GM10266 (cell line): ENCODE measurements around the gene FITM1.
"Not testable (repeated sequence)": the region's sequence is repeated elsewhere in the genome, so short reads cannot be mapped to it uniquely, and the experiment has no call there.

ENCODE experiments used
- DNase-seq: peaks from one replicate; pipeline ENCODE4 v3.0.0; 2012; ENCODE audit errors: extremely low spot score
- TF ChIP-seq, protein P1 (sequence below): IDR thresholded peaks from 2 replicates; pipeline ENCODE4 v1.5.1; 2012; ENCODE audit warnings: mild to moderate bottlenecking, low read depth; ENCODE audit not compliant: control insufficient read depth, insufficient read depth; ENCODE audit errors: missing control alignments

Gene FITM1

DNA sequence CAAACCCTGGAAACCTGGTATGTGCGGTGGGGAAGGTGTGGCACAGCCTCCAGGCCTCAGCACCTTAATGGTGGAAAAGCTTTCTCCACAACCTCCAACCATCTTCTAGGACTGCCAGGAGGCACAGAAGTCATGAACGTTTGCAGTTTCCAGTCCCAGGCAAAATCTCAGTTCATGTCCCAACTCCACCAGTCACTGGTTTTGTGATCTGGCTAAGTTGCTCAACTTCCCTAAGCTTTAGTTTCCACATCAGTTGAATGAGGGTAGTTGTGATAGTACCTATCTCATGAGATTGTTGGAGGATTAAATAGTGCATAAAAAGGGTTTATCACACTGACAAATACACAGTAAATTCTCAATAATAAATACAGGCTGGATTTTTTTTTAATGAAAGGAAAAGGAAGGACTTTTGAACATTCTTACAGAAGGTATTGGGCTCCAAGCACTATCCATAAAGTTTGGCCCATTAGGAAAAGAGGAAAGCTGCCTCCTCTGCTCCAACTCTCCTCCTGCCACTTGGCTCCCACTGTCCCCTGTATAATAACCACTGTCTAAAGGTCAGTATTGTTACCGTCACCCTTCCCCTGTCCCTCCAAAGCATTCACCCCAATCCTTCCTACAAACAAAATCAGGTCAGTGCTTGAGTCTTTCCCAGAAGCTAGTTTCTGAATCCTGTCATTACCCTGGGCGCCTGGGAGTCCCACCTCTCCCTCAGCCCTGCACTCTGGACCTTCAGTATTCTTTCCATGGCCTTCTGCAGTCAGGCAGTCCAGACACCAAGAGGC lies 30.1 kb upstream of the FITM1 start:
- TF ChIP-seq, protein P1, sequence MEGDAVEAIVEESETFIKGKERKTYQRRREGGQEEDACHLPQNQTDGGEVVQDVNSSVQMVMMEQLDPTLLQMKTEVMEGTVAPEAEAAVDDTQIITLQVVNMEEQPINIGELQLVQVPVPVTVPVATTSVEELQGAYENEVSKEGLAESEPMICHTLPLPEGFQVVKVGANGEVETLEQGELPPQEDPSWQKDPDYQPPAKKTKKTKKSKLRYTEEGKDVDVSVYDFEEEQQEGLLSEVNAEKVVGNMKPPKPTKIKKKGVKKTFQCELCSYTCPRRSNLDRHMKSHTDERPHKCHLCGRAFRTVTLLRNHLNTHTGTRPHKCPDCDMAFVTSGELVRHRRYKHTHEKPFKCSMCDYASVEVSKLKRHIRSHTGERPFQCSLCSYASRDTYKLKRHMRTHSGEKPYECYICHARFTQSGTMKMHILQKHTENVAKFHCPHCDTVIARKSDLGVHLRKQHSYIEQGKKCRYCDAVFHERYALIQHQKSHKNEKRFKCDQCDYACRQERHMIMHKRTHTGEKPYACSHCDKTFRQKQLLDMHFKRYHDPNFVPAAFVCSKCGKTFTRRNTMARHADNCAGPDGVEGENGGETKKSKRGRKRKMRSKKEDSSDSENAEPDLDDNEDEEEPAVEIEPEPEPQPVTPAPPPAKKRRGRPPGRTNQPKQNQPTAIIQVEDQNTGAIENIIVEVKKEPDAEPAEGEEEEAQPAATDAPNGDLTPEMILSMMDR, result no peak
- no peak for DNase-seq

DNA sequence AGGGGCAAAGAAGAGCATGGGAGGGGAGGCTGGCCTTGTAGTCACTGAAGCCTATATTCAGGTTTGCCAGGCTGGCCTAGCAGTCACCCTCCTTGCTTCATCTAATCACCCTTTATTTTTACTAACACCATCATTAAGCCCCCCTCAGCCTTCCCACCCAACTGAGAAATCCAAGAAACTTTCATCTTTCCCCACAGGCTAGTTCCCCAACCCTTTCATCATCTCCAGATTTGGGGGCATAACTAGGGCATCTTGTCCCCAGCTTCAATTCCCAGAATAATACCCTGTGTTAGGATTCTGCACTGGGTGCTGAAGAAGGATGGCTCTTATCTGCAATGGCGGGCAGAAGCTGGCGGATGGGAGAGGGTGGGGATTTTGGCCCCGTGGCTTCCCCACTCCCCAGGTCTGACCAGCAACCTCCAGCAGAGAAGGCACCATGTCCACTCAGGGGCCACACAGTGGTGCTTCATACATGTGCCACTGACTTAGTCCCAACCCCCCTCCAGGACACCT lies 29.4 kb upstream of the FITM1 start:
- TF ChIP-seq, protein P1, result no peak
- no peak for DNase-seq

DNA sequence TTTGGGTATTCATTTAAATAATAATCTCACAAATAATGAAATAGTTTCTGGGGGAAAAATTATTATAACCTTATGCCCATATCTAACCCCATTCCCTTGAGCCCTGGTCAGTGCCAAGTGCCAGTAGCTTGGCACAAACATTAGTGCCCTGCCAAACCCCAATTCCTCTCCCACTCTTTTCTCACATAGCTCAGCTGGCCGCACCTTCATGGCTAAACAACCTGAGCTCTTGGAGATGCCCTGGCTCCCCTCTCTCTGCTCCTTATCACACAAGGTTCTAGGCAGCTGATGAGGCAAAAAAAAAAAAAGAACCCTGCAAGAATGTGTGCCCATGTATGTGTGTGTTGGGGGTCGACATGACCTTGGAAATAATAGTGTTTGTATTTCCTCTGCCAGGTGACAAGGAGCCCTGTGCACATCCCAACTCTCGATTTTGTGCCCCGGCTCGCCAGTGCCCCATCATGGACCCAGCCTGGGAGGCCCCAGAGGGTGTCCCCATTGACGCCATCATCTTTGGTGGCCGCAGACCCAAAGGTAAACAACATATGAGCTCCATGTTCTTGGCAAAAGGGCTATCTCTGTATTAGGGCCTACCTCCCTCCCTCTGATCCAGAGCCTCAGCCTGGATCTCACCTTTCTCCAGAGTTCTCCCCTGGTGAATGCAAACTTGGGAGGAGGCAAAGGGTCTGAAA lies 28.0 kb upstream of the FITM1 start:
- DNase-seq, result no peak
- TF ChIP-seq, protein P1, result no peak

DNA sequence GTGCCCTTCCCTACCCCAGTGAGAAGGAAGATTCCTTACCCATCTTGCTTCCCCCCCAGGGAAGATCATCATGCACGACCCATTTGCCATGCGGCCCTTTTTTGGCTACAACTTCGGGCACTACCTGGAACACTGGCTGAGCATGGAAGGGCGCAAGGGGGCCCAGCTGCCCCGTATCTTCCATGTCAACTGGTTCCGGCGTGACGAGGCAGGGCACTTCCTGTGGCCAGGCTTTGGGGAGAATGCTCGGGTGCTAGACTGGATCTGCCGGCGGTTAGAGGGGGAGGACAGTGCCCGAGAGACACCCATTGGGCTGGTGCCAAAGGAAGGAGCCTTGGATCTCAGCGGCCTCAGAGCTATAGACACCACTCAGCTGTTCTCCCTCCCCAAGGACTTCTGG lies 27.0 kb upstream of the FITM1 start:
- DNase-seq, result no peak
- TF ChIP-seq, protein P1, result no peak

DNA sequence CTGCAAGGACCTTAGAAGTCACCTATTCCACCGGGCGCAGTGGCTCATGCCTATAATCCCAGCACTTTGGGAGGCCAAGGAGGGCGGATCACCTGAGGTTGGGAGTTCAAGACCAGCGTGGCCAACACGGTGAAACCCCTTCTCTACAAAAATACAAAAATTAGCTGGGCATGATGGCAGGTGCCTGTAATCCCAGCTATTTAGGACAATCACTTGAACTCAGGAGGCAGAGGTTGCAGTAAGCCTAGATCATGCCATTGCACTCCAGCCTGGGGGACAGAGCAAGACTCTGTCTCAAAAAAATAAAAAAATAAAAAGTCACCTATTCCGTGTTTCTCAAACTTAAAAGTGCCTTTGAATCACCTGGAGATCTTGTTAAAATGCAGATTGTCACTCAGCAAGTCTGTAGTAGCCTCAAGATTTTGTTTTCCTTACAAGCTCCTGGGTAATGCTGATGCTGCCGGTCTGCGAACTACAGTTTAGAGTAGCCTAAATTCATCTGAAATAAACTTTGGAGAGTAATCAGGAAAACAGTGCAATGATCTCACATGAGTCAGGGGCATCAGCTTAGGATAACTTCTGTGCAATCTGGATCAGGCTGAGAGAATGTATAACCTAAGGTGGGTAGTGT lies 24.7 kb upstream of the FITM1 start:
- DNase-seq, result not testable (repeated sequence)

DNA sequence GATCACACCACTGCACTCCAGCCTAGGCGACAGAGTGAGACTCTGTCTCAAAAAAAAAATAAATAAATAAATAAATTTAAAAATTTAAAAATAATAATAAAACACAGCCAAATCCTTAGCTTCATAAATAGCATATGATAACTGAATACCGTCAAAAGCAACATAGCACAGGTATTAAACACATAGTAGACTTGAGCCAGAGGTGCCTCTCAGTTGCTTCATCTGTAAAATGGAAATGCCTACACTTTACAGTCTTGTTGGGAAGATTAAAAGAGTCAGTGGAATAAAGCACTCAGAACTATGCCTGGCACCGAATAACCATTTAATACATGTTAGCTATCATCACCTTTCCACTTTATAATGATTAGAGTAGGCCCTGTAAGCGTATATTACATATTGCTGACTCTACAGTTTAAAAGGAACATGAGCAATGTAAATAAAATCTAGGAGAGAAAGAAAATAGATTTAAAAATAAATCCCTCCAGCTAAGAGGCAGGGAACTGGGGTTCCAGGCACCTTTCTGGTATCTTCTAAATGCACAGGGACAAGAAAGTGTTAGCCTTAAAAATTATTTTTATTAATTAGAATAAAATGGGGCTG lies 23.7 kb upstream of the FITM1 start:
- TF ChIP-seq, protein P1, result no peak
- DNase-seq, result no peak

DNA sequence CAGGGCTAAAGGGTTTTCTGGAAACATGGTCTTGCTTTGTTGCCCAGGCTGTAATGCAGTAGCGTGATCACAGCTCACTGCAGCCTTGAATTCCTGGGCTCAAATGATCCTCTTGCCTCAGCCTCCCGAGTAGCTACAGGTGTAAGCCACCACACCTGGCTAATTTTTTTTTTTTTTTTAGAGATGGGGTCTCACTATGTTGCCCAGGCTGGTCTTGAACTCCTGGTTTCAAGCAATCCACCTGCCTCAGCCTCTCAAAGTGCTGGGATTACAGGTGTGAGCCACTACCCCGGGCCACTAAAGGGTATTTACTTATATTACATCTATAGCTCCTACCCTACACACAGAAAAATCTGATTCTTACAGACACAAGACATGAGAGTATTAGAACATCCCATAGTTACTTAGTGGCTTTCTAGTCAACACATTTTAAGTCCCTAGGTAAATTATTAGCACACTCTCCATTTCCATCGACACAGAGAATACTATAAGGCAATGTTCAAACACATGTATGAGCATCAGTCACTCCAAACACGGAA lies 22.1 kb upstream of the FITM1 start:
- TF ChIP-seq, protein P1, result no peak
- no peak for DNase-seq
